Stimulated activated CD4-positive, alpha-beta T cell treated with anti-CD3 and anti-CD28 coated beads, Interleukin-12 subunit alpha, Interleukin-12 subunit beta, amount 100 ng/mL, for 4 hours (primary cell): Measurements from ENCODE around the gene LPAR1.

ENCODE experiments used
- DNase-seq: peaks from one replicate; pipeline ENCODE4 v3.0.0-alpha.2; 2020

Gene LPAR1

GRCh38 chr9:110997847-110998246 lies 40.4 kb downstream of the LPAR1 start:
- no peak for DNase-seq

DNA sequence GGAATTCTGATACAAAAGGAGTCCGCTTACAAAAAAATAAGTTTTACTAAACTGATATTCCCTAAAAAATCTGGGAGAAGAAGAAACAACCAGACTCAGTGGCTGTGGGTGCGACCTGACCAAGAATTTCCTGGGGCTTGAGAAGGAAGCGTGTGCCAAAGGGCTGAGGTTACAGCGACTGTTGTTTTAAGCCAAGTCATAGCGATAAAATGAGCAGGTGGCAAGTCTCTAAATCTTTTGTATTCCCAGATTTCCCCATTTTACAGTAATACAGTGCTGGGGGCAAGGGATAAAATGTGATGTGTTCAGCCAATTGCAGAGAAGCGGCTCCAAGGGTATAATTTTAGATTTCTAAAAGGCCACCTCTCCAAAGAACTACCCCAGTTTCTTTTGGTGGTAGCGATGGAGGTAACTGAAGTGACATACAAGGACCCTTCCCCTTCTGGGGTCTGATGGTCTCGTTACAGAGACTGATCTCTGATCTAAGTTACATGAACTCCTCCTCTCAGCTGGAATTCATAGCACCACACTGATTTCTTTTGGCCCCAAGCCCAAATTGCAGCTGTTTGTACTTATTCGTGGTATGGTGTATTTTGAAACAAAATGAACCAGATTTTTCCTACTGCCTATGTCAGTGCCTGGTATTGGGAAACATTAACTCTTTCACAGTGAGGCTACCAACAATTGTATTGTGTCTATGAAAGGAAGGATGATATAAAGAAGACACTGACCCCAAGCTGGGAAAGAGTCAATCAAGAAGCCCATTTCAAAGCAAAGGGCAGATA lies 41.6 kb downstream of the LPAR1 start:
- DNase-seq: no peak

- no peak for DNase-seq
Observed at GRCh38 chr9:110995420-110996340, 42.6 kb downstream of the LPAR1 start.

GRCh38 chr9:110994771-110995241 lies 43.5 kb downstream of the LPAR1 start:
- no peak for DNase-seq

- no peak for DNase-seq
Observed at GRCh38 chr9:110990481-110990880, 47.8 kb downstream of the LPAR1 start.

GRCh38 chr9:110986529-110986928 lies 51.7 kb downstream of the LPAR1 start:
- DNase-seq: no peak

GRCh38 chr9:110984890-110985437 lies 53.3 kb downstream of the LPAR1 start:
- no peak for DNase-seq

- no peak for DNase-seq
Observed at GRCh38 chr9:110980261-110980660, 58.0 kb downstream of the LPAR1 start.

GRCh38 chr9:110979636-110980035 lies 58.6 kb downstream of the LPAR1 start:
- DNase-seq: no peak

DNA sequence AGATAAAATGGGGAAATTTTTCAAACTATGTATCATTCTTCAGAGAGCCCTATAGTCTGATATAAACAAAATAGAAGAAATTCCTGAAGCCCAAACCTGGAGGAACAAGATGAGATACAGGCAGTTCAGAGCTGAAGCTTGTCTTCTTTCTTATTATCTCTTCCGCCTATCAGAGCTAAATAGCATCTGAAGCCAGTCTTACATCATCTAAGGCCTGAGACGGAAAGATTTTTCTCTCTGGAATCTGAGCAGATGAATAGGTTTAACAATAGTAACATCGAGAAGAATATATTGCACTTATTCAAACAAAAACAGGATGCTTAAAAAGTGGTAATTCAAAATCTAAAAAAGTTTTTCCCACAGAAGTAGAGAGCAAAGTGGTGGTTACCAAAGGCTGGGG lies 59.8 kb downstream of the LPAR1 start:
- no peak for DNase-seq

DNA sequence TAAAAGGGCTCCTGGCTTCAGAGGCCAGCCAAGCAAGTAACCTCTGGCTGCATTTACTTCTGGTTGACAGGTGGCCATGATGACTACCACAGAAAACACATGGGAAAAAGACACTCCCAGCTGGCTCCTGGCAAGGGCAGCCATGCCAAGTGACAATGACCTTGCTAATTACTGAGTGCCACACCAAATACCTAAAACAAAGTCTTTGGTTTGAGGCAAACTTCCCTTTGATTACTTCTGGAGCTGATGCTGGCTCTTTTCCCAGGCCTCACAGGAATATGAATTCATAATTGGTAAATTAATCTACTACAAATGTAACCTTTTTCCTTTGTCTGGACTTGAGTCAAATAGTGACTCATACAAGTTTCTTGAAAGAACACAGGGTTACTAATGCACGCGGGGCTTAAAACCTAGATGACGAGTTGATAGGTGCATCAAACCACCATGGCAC lies 61.0 kb downstream of the LPAR1 start:
- no peak for DNase-seq

GRCh38 chr9:110975969-110976368 lies 62.3 kb downstream of the LPAR1 start:
- no peak for DNase-seq

- DNase-seq: no peak
Observed at GRCh38 chr9:110975278-110975677, 63.0 kb downstream of the LPAR1 start.

DNA sequence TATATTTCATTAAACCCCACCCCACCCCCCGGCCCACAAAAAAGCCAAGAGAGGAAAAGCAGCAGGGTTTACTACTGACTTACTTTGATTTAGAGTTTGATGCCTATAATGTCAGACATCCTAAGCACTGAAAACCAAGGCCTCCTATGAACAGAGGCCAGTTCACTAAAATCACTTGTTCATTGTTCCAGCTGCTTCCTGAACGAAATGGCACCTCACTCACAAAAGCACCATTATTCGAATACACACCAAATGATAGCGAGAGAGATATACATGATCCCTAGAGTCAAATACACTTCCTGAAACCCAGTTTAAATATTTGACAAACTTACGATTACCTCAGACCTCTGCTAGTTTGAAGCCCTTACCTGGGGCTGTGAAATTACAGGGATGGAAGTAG lies 66.6 kb downstream of the LPAR1 start:
- DNase-seq: no peak

GRCh38 chr9:110971234-110971633 lies 67.0 kb downstream of the LPAR1 start:
- DNase-seq: no peak

DNA sequence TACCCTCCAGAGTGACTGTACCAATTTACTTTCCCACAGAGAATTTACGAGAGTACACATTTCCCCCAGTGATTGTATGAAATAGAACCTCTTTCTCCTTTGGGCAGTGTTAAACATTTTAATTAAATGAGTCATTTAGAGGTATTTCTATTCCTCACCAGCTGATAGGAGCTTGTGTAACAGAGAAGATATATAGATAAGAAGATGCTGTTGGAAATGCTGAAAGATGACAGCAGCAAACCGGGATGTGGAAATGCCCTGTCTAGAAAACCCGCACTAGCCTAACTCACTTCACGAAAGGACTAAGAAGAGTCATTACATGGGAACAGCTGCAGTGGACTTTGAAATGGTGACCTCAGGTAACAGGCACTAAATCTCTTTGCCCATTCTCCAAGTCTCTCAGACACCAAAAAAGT lies 68.3 kb downstream of the LPAR1 start:
- DNase-seq: no peak

DNA sequence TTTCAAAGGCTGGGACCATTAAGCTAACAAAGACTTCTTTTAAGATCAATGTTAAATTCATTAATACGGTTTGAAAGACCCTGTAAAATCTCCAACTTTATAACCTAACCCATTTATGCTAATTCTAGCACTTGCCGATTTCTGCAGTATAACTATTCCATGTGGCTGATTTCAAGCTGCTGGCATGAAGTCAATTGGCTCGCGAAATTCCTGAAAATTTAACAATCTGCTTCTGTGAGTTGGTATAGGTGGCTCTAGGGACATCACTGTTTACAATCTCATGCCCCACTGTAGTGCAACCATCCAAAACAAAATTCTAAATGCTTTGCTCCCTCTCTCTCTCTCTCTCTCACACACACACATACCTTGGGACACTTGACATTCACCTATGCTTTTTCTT lies 70.2 kb downstream of the LPAR1 start:
- DNase-seq: no peak

- no peak for DNase-seq
Observed at GRCh38 chr9:110967196-110967595, 71.1 kb downstream of the LPAR1 start.

DNA sequence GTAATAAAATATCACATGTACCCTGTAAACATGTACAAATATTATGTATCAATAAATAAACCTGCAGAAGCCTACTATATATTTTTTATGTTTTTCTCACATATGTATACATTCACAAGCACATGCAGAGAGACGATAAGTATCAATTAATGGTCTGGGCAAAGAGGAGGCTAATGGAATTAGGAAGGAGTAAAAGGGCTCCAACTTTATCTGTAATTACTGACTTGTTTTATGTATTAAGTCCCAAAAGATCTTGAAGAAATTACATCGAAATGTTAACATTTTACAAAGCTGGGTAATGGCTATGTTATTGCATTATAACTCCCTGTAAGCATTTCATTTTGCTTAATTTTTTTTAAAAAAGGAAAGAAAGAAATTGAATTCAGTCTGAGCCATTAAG lies 78.0 kb downstream of the LPAR1 start:
- DNase-seq: no peak

DNA sequence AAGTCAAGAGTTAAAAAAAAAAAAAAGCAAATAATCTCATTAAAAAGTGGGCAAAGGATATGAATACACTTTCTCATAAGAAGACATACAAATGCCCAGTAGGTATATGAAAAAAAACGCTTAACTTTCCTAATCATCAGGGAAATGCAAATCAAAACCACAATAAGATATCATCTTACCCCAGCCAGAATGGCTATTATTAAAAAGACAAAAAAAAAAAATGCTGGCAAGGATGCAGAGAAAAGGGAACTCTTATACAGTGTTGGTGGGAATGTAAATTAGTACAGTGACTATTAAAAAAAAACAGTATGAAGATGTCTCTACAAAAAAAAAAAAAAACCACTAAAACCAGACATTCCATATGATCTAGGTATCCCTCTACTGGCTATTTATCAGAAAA lies 79.4 kb downstream of the LPAR1 start:
- DNase-seq: no peak

DNA sequence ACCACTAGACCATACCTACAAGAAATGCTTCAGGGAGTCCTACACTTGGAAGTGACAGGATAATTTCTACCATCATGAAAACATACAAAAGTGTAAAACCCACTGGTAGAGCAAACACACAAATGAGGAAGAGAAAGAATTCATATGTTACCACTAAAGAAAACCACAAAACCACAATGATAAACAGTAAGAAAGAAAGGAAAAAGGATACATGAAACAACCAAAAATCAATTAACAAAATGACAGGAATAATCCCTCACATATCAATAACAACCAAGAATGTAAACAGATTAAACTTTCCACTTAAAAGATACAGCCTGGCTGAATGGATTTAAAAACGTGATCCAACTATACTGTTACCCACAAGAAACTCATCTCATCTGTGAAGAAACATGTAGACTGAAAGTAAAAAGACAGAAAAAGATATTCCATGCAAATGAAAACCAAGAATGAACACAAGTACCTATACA lies 83.4 kb downstream of the LPAR1 start:
- no peak for DNase-seq

DNA sequence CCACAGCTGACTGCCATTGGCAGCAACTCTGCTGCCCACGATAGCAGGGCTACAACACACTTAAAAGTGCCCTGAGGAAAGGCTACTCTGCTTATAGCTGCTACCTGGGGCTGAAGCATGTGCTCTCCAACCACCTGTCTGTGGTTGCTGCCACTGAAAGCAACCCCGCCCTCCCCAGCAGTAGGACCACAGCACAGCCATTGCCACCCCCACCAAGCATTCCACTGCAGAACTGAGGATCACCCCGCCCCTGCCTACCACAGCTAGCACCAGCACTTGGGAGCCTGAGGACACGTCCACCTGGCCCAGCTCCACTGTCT lies 85.8 kb downstream of the LPAR1 start:
- no peak for DNase-seq

GRCh38 chr9:110951805-110952539 lies 86.3 kb downstream of the LPAR1 start:
- no peak for DNase-seq
